Spleen (tissue), 11 donors: Measurements from ENCODE around the gene RAB14. TPM values are rescaled to one million over a fixed set of nuclear protein-coding genes. Genes with fewer than 3 reads are reported as not detected.
A peak's percentile ranks its signal among the peaks of the same experiment; 100 is the strongest.

Experiments used
- DNase-seq: peaks from one replicate; pipeline ENCODE4 v3.0.0-alpha.2; 2020
- H3K27ac ChIP-seq, 8 donors: fragments of 200-600 bp; sonication (generic) in 7 of 8; 1 replicate in 4 of 8; 2 replicates in 4 of 8; pipeline versions ENCODE4 v1.5.0 to v1.8.0; 2016 to 2021; ENCODE audit warnings: inconsistent platforms in 4 of 8, mild to moderate bottlenecking in 4 of 8, moderate library complexity in 1 of 8
- H3K27me3 ChIP-seq, 7 donors: fragments of 200-600 bp; sonication (generic) in 6 of 7; replicated peaks in 1 of 7; 1 replicate in 4 of 7; 2 replicates in 3 of 7; pipeline versions ENCODE4 v1.5.0 to v1.8.0; 2016 to 2021; ENCODE audit warnings: inconsistent platforms in 3 of 7, mild to moderate bottlenecking in 1 of 7
- H3K36me3 ChIP-seq, 6 donors: fragments of 200-600 bp; sonication (generic) in 5 of 6; 1 replicate in 4 of 6; 2 replicates in 2 of 6; pipeline versions ENCODE4 v1.5.0 to v1.8.0; 2016 to 2021; ENCODE audit warnings: inconsistent platforms in 2 of 6
- H3K4me1 ChIP-seq, 6 donors: fragments of 200-600 bp; sonication (generic) in 5 of 6; 1 replicate in 3 of 6; 2 replicates in 3 of 6; pipeline versions ENCODE4 v1.5.0 to v1.8.0; 2016 to 2021; ENCODE audit warnings: inconsistent platforms in 3 of 6
- H3K4me3 ChIP-seq, 8 donors: fragments of 200-600 bp; sonication (generic) in 7 of 8; 1 replicate in 4 of 8; 2 replicates in 4 of 8; pipeline versions ENCODE4 v1.5.0 to v1.8.0; 2016 to 2021; ENCODE audit warnings: inconsistent platforms in 4 of 8, mild to moderate bottlenecking in 4 of 8, moderate library complexity in 2 of 8
- H3K9me3 ChIP-seq, 8 donors: fragments of 200-600 bp; sonication (generic) in 7 of 8; 1 replicate in 4 of 8; 2 replicates in 4 of 8; pipeline versions ENCODE4 v1.5.0 to v1.8.0; 2016 to 2021; ENCODE audit warnings: inconsistent platforms in 4 of 8
- POLR2A ChIP-seq, 3 donors: fragments of 450-650 bp; IDR thresholded peaks; one replicate each; pipeline ENCODE4 v1.5.1; 2017; ENCODE audit warnings: antibody characterized with exemption in 3 of 3, mild to moderate bottlenecking in 1 of 3
- POLR2AphosphoS5 ChIP-seq, 3 donors: sonication (generic); formaldehyde crosslinking; IDR thresholded peaks; one replicate each; pipeline ENCODE4 v1.5.1; 2017; ENCODE audit warnings: antibody characterized with exemption in 3 of 3
- WGBS, 5 donors: extraction: QIAGEN DNeasy Blood & Tissue Kit in 3 of 5; methylation state at CpG; one replicate each; pipeline versions ENCODE4 v1.1.5 to v1.1.7; 2013 to 2018; 5-methylcytosine and 5-hydroxymethylcytosine counted together
- intact Hi-C: fragments of 100-400 bp; cut with DNase I; formaldehyde crosslinking; loops from one replicate; pipeline ENCODE4 v1.15.0; 2023; ENCODE audit warnings: low total_unique reads
- polyA plus RNA-seq, 3 donors: library from polyadenylated mRNA; stranded (reverse); fragments of 200-250 nt; gene quantifications; one replicate each; pipeline ENCODE4 v1.2.1, GENCODE V29; 2013
- total RNA-seq, 7 donors: library from RNA; depleted of rRNA in 3 of 7; stranded (reverse); fragments of >200 nt in 3 of 7; fragmentation: NEBNext Ultra II Directional in 4 of 7; extraction: Animal tissue kit (Norgen Biotek cat#: 25700) in 4 of 7; gene quantifications; one replicate each; pipeline versions ENCODE4 v1.1.0 to v1.2.1, GENCODE V29; 2016 to 2021
- TF ChIP-seq, protein P1 (sequence below), 11 experiments: fragments of 200-600 bp in 7 of 11; fragments of 450-650 bp in 4 of 11; sonication (generic) in 4 of 11; IDR thresholded peaks in 8 of 11; conservative IDR thresholded peaks in 3 of 11; 1 replicate in 7 of 11; 2 replicates in 4 of 11; pipeline versions ENCODE4 v1.4.0 to v1.8.0; 2016 to 2021; ENCODE audit warnings: antibody characterized with exemption in 11 of 11, inconsistent platforms in 4 of 11, mild to moderate bottlenecking in 1 of 11
- donor health status: healthy with polysubstance abuse.
- donor health status: DM: no; HTN: no; CAD: no; lungs with moderate emphysema.
- donor health status: DM: no; HTN: no; CAD: no.
- donor health status: Bipolar disorder and iron deficiency.
- donor health status: healthy.
- donor health status: DM: no; HTN: no; CAD: no.
- donor health status: DM: yes; HTN: yes; CAD: no.

RAB14 gene
- total and polyA plus RNA-seq, 10 donors: 20.4 to 75.2 (median 49.6) TPM

DNA sequence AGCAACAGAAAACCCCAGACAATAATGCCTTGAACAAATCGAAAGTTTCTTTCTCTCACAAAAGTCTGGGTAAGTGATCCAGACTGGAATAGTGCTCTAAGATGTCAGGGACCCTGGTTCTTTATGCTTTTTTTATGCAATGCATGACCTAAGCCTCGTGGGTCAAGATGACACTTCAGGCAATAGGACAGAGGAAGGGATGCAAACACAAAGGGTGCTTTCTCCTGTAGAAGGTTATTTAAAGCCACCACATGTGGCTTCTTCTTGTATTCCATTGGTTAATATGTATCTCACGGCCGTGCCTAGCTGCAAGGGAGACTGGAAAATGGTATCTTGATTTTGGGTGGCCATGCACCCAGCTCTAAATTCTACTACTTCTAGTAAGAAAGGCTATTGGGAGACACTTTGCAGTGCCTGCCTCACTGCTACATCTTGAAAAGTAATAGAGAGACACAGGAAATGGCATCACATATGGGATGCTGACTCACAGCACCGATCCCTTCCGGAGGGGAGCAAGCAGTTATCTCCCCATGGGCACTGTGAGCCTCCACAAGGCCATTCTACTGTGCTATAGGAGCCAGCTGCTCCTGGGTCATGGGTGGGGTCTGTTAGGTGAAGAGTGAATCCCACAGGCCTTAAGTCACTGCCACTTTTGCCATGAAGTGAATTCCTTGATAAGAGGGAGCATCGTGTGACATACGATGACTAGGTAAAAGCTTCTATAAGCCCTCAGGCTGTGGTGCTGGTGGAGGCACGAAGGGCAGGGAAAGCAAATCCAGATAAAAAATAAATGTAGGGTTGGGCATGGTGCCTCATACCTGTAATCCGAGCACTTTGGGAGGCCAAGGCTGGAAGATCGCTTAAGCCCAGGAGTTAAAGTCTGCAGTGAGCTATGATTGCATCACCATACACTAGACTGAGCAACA lies 32.5 kb upstream of the RAB14 start:
- Histone ChIP-seq H3K4me3 (no peak overlapping the region), H3K4me1 (peaks cover 0 to 15% (median 5%) of the 10 kb centered on the region in 6 donors), H3K27ac (peak overlapping the region in 2 of 8 donors; percentile 9 to 24), H3K27me3 (no peaks in the 10 kb centered on the region), H3K36me3 (peaks cover 0 to 74% (median 0%) of the 10 kb centered on the region in 6 donors), H3K9me3 (no peaks in the 10 kb centered on the region)
- TF ChIP-seq, protein P1, sequence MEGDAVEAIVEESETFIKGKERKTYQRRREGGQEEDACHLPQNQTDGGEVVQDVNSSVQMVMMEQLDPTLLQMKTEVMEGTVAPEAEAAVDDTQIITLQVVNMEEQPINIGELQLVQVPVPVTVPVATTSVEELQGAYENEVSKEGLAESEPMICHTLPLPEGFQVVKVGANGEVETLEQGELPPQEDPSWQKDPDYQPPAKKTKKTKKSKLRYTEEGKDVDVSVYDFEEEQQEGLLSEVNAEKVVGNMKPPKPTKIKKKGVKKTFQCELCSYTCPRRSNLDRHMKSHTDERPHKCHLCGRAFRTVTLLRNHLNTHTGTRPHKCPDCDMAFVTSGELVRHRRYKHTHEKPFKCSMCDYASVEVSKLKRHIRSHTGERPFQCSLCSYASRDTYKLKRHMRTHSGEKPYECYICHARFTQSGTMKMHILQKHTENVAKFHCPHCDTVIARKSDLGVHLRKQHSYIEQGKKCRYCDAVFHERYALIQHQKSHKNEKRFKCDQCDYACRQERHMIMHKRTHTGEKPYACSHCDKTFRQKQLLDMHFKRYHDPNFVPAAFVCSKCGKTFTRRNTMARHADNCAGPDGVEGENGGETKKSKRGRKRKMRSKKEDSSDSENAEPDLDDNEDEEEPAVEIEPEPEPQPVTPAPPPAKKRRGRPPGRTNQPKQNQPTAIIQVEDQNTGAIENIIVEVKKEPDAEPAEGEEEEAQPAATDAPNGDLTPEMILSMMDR (IDR thresholded peaks at IDR 0.05 in 8 of 11, conservative IDR thresholded peaks at IDR 0.05 in 3 of 11): no peak
- TF ChIP-seq POLR2A (IDR thresholded peaks at IDR 0.05): no peak
- peak in 1 of 3 donors; percentile 20 for TF ChIP-seq POLR2AphosphoS5 (IDR thresholded peaks at IDR 0.05)
- DNase-seq: no peak
- intact Hi-C loops: loop anchor here (10.0 kb wide), 1 partner anchor 171 kb away; no protein-coding TSS in a partner anchor
- 58 to 85% (median 73%) methylated on average over 11 of the region's 11 CpGs for WGBS, 5 donors

DNA sequence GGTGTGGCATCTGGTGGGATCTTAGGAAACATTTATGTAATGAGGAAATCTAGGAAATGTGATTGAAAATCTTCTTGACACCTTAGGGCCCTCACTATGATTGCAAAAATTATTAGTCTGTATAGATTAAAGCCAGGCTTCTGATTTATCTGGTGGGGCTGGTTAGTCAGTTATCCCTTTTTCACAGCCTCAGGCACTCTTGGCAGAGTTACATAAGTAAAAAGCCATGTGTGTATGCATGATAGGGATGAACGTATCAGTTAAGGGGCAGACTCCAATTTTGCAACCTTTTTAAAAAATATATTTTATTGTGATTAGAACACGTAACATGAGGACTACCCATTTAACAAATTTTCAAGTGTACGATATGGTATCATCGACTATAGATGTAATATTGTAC lies 30.6 kb upstream of the RAB14 start:
- peaks cover 0 to 59% (median 0%) of the 10 kb centered on the region in 6 donors for H3K36me3 ChIP-seq
- 94 to 97% (median 95%) methylated on average over 4 of the region's 4 CpGs for WGBS, 5 donors
- no peak overlapping the region for H3K4me3 ChIP-seq
- peaks cover 0 to 15% (median 5%) of the 10 kb centered on the region in 6 donors for H3K4me1 ChIP-seq
- intact Hi-C loops: loop anchor here (10.0 kb wide), 1 partner anchor 173 kb away; no protein-coding TSS in a partner anchor
- TF ChIP-seq POLR2A (IDR thresholded peaks at IDR 0.05) (no peak), POLR2AphosphoS5 (IDR thresholded peaks at IDR 0.05) (no peak)
- TF ChIP-seq, protein P1 (IDR thresholded peaks at IDR 0.05 in 8 of 11, conservative IDR thresholded peaks at IDR 0.05 in 3 of 11): no peak
- DNase-seq: no peak
- H3K27me3 ChIP-seq: no peaks in the 10 kb centered on the region
- H3K9me3 ChIP-seq: no peaks in the 10 kb centered on the region
- H3K27ac ChIP-seq: no peak overlapping the region

DNA sequence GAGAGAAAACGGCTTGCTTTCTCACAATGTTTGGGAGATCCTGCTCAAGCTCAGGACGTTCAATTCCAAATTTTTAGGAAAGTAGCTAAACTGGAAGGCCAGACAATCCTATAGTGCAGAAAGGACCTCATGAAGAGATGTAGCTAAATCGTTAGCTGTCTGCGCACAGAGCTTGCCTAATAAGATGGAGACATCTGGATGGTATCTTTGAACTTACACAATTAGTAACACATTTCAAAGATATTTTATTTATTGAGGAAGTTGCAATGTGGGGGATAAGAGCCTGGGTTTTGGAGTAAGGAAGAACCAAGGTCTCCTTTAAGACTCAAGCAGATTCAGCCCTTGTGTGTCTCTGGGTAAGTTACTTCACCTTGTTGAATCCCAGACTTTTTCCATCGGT lies 28.6 kb upstream of the RAB14 start:
- no peak overlapping the region for H3K27ac ChIP-seq
- 68 to 89% (median 85%) methylated on average over 5 of the region's 5 CpGs for WGBS, 5 donors
- DNase-seq: no peak
- no peaks in the 10 kb centered on the region for H3K27me3 ChIP-seq
- peaks cover 0 to 15% (median 5%) of the 10 kb centered on the region in 6 donors for H3K4me1 ChIP-seq
- peaks cover 0 to 40% (median 0%) of the 10 kb centered on the region in 6 donors for H3K36me3 ChIP-seq
- H3K9me3 ChIP-seq: no peaks in the 10 kb centered on the region
- H3K4me3 ChIP-seq: no peak overlapping the region
- intact Hi-C loops: loop anchor here (10.0 kb wide), 1 partner anchor 175 kb away; no protein-coding TSS in a partner anchor
- TF ChIP-seq POLR2A (IDR thresholded peaks at IDR 0.05): no peak
- TF ChIP-seq, protein P1 (IDR thresholded peaks at IDR 0.05 in 8 of 11, conservative IDR thresholded peaks at IDR 0.05 in 3 of 11): no peak

DNA sequence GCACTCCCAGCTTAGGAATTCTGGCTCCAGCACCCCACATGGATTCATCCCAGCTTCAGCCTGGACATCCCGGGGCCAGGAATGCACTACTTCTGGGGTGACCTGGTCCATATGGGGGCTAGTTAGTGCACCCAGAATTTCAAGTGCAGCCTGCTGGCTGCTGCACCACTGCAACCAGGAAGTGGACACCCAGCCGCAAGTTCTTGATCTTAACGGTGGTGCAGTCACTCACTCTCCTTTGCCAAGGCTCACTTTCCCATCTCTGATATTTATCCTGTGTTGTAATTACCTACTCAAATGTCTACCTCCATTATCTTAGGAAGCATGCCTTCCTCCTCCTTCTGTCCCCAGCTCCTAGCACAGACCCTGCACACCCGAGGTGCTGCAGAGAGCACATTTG lies 26.2 kb upstream of the RAB14 start:
- WGBS, 5 donors: 53 to 74% (median 63%) methylated on average over 4 of the region's 4 CpGs

More for the DNA sequence above, 26.2 kb upstream of the RAB14 start:
- Histone ChIP-seq H3K9me3 (no peaks in the 10 kb centered on the region), H3K36me3 (peaks cover 0 to 22% (median 0%) of the 10 kb centered on the region in 6 donors), H3K27me3 (no peaks in the 10 kb centered on the region), H3K4me1 (peaks cover 0 to 2% (median under 1%) of the 10 kb centered on the region in 6 donors), H3K4me3 (no peak overlapping the region), H3K27ac (no peak overlapping the region)
- no peak for DNase-seq
- intact Hi-C loops: no loop called here
- TF ChIP-seq POLR2A (IDR thresholded peaks at IDR 0.05) (no peak), POLR2AphosphoS5 (IDR thresholded peaks at IDR 0.05) (no peak)
- TF ChIP-seq, protein P1 (IDR thresholded peaks at IDR 0.05 in 8 of 11, conservative IDR thresholded peaks at IDR 0.05 in 3 of 11): no peak
